NCI-H526 treated with DMSO at 0.1 percent for 48 hours (cell line): ENCODE results near the gene STXBP3.

Source experiments
- DNase-seq: peaks from one replicate; lab custom pipeline; 2025; lab: John Stamatoyannopoulos, UW

Gene STXBP3

GRCh38 chr1:108799001-108799400, 52.5 kb downstream of the STXBP3 start:
- no peak for DNase-seq

GRCh38 chr1:108801101-108801500, 54.6 kb downstream of the STXBP3 start:
- DNase-seq: no peak

DNA sequence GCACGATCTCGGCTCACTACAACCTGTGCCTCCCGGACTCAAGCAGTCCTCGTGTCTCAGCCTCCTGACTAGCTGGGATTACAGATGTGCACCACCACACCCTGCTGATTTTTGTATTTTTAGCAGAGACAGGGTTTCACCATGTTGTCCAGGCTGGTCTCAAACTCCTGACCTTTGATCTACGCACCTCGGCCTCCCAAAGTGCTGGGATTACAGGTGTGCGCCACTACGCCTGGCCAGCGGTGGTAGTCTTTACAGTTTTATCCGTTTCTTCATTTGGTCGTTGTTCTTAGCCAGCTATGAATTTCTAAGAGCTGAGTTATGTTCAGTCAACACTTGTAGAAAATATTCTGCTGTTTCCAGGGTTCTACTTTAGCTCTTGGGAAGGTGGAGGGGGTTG, 57.1 kb downstream of the STXBP3 start:
- no peak for DNase-seq

DNA sequence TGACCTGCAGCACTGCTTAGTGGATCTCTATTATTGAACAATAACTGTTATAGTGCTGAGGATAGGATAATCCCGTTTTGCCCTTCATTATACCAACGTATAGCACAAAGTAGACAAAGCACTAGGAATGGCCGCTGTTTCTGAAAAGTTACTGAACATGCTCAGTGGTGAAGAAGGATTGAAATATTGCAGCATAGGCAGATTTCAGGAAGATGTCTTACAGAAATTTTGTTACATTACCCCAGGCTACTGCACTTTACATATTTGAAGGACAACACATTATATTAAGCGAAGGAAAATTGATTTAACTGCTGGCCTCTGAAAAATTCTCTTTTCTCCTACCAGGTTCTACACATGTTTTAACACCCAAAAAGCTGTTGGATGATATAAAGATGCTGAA, 62.0 kb downstream of the STXBP3 start:
- DNase-seq: no peak

GRCh38 chr1:108811611-108812010, 65.1 kb downstream of the STXBP3 start:
- no peak for DNase-seq

GRCh38 chr1:108813326-108813725, 66.9 kb downstream of the STXBP3 start:
- no peak for DNase-seq

DNA sequence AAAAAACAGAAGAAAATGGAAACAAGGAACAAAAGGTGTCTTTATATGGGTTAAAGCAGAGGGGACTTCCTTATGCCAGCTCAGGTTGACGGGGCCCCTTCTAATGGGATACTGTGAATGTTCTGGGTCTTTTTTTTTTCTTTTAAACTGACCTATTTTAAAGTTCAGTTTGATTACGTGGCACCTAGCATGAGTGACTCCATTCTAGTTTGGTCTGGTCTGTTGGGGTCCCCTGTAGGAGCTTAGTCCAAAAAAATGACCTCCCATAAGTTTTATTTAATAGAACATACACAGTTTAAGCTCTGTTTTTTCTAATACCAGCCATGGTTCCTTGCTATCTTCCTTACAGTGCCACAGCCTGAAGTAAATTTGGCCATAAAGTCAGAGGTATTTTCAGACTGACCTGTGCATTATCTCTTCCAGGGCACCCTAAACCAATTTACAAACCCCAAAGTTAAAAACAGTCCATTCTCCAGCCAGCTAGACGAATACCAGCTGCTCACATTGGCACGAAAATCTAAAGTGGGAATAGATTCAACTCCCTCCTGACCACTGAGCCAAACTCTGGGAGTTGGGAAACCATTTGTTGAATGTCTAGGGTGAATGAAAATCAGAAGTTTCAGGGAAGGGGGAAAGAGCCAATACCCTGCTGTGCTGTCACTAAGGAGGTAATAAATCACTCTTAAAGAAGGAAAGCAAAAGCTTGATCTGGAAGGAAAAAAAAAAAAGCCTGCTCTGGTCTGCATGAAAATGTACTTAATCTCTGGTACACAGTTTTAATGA, 68.1 kb downstream of the STXBP3 start:
- no peak for DNase-seq

- DNase-seq: no peak
These were observed 69.1 kb downstream of the STXBP3 start for GRCh38 chr1:108815566-108815965.

- no peak for DNase-seq
These were observed 69.8 kb downstream of the STXBP3 start for GRCh38 chr1:108816049-108816893.

DNA sequence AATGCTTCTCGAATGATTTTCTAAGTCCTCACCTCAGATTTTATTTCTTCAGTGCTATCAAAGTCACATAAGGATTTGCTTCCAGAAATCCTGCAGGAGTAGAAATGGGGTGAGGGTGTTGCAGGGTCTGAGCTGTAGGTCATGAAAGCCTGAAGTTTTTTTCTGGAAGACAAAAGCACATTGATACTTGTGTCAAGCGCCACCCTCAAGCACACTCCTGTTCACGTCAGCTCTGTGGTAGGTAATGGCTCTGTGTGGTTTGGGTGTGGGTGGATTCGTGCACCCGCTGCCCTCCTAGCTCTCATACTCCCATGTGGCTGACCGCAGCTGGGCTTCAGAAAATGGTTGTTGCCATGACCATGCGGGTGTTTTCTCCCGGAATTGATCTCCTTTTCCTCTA, 70.5 kb downstream of the STXBP3 start:
- DNase-seq: no peak

- no peak for DNase-seq
These were observed 71.3 kb downstream of the STXBP3 start for GRCh38 chr1:108817811-108818210.

DNA sequence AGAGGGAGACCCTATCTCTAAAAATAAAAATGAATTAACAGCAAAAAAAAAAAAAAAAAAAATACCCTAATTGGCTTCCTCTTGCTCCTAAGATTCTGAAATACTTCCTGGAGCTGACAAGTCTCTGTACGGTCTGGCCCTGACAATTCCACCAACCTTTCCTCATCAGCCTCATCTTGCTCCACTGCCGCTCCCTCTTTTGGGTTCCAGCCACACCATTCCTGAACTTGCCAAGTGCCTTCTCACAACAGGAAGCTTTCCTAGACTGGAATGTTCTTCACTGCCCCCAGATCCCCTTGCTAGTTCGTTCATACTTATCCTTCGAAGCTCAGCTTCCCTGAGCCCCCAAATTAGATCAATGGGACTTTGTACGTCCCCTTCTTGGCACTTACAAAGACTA, 73.4 kb downstream of the STXBP3 start:
- no peak for DNase-seq

GRCh38 chr1:108823632-108824031, 77.2 kb downstream of the STXBP3 start:
- DNase-seq: no peak

GRCh38 chr1:108824051-108824450, 77.6 kb downstream of the STXBP3 start:
- DNase-seq: no peak

- no peak for DNase-seq
These were observed 79.7 kb downstream of the STXBP3 start for GRCh38 chr1:108826081-108826635.

- peak; percentile 50 for DNase-seq
These were observed 81.8 kb downstream of the STXBP3 start for GRCh38 chr1:108828074-108828961.

- DNase-seq: no peak
These were observed 83.0 kb downstream of the STXBP3 start for GRCh38 chr1:108829498-108829916.

GRCh38 chr1:108830119-108831008, 83.9 kb downstream of the STXBP3 start:
- no peak for DNase-seq

GRCh38 chr1:108831225-108831624, 84.8 kb downstream of the STXBP3 start:
- DNase-seq: no peak

DNA sequence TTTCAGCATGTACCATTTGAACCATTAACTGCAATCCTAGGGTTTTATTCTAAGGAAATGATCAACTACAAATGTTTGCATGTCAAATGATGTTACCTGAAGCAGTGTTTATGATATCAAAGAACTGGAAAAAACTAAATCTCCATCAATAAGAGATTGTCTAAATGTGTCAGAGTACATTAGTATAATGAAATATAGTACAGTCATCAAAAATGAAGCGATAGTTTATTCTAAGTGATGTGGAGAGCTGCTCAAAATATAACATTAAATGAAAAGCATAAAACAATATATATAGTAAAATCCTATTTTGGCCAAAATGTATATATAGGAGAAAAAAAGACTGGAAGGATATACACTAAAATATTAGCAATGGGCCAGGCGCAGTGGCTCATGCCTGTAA, 86.5 kb downstream of the STXBP3 start:
- no peak for DNase-seq

- no peak for DNase-seq
These were observed 95.2 kb downstream of the STXBP3 start for GRCh38 chr1:108841703-108842102.
